DOHH2 (cell line): ENCODE data around the gene PSMD8.

ENCODE experiments used
- H3F3A ChIP-seq: fragments of 200-600 bp; sonication (generic), shearing (Covaris generic); 2 replicates; pipeline ENCODE4 v1.6.0; 2016; ENCODE audit warnings: antibody characterized with exemption, mild to moderate bottlenecking; ENCODE audit not compliant: control insufficient read depth, insufficient read depth
- H3K27ac ChIP-seq: fragments of 200-600 bp; sonication (generic); 2 replicates; pipeline ENCODE4 v1.5.1; 2014; ENCODE audit warnings: low read depth, mild to moderate bottlenecking, low read length, moderate library complexity
- H3K27me3 ChIP-seq: fragments of 200-600 bp; sonication (generic); 2 replicates; pipeline ENCODE4 v1.6.1; 2014; ENCODE audit warnings: mild to moderate bottlenecking, low read length, mixed read lengths; ENCODE audit not compliant: control insufficient read depth
- H3K36me3 ChIP-seq: fragments of 200-600 bp; sonication (generic); 2 replicates; pipeline ENCODE4 v1.6.1; 2014; ENCODE audit warnings: mild to moderate bottlenecking, low read length, moderate library complexity, mixed read lengths; ENCODE audit not compliant: control insufficient read depth
- H3K4me1 ChIP-seq: fragments of 200-600 bp; sonication (generic); 2 replicates; pipeline ENCODE4 v1.6.1; 2014; ENCODE audit warnings: mild to moderate bottlenecking, low read length, mixed read lengths; ENCODE audit not compliant: control insufficient read depth
- H3K4me2 ChIP-seq: fragments of 200-600 bp; sonication (generic); 2 replicates; pipeline ENCODE4 v1.6.0; 2014; ENCODE audit warnings: mild to moderate bottlenecking, low read length, moderate library complexity
- H3K4me3 ChIP-seq: fragments of 200-600 bp; sonication (generic); 2 replicates; pipeline ENCODE4 v1.5.1; 2014; ENCODE audit warnings: mild to moderate bottlenecking, low read length, mixed read lengths
- H3K79me2 ChIP-seq: fragments of 200-600 bp; sonication (generic); 2 replicates; pipeline ENCODE4 v1.6.1; 2014; ENCODE audit warnings: mild to moderate bottlenecking, low read length, mixed read lengths; ENCODE audit not compliant: control insufficient read depth
- H3K9me2 ChIP-seq: fragments of 200-600 bp; sonication (generic); replicated peaks from 2 replicates; pipeline ENCODE4 v1.6.1; 2014; ENCODE audit warnings: mild to moderate bottlenecking, low read length, mixed read lengths; ENCODE audit not compliant: control insufficient read depth
- H3K9me3 ChIP-seq: fragments of 200-600 bp; sonication (generic); 2 replicates; pipeline ENCODE4 v1.6.1; 2014; ENCODE audit warnings: antibody characterized with exemption, low read length, mixed read lengths; ENCODE audit not compliant: control insufficient read depth, insufficient read depth
- H4K20me1 ChIP-seq: fragments of 200-600 bp; sonication (generic); 2 replicates; pipeline ENCODE4 v1.6.0; 2014; ENCODE audit warnings: low read depth, mild to moderate bottlenecking, antibody characterized with exemption, low read length, moderate library complexity; ENCODE audit not compliant: control insufficient read depth, insufficient read depth
- EZH2phosphoT487 ChIP-seq: fragments of 200-600 bp; sonication (generic); IDR thresholded peaks from 2 replicates; pipeline ENCODE4 v1.6.1; 2017; ENCODE audit warnings: borderline replicate concordance, mild to moderate bottlenecking, antibody characterized with exemption, low read length, moderate library complexity, mixed read lengths
- TF ChIP-seq, protein P1 (sequence below): fragments of 200-600 bp; sonication (generic); IDR thresholded peaks from one replicate; pipeline ENCODE4 v1.5.1; 2014; ENCODE audit warnings: antibody characterized with exemption, mild to moderate bottlenecking, low read depth, low read length; ENCODE audit not compliant: poor library complexity, severe bottlenecking

The PSMD8 gene

DNA sequence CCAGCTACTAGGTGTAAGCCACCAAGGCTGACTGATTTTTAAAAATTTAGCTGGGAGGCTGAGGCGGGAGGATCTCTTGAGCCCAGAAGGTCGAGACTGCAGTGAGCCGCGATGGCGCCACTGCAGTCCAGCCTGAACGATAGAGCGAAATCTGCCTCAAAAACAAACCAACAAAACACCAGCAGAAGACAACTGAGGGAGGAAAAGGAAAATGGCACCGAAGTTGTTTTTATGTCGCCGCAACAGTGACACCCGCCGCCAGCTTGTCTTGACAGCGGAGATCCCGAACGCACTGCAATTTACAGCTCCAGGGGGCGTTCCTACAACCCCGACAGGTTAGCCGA, 28.2 kb downstream of the PSMD8 start:
- H3K4me1 ChIP-seq = peaks cover 9% of the 10 kb centered on the region
- no peaks in the 10 kb centered on the region for H3F3A ChIP-seq
- H3K4me3 ChIP-seq = peak overlapping the region; percentile 66
- no peaks in the 10 kb centered on the region for H3K9me2 ChIP-seq
- H3K9me3 ChIP-seq = no peaks in the 10 kb centered on the region
- H3K27ac ChIP-seq = no peak overlapping the region; the same call in 1 of the 2 replicates
- TF ChIP-seq EZH2phosphoT487 = no peak
- TF ChIP-seq, protein P1, sequence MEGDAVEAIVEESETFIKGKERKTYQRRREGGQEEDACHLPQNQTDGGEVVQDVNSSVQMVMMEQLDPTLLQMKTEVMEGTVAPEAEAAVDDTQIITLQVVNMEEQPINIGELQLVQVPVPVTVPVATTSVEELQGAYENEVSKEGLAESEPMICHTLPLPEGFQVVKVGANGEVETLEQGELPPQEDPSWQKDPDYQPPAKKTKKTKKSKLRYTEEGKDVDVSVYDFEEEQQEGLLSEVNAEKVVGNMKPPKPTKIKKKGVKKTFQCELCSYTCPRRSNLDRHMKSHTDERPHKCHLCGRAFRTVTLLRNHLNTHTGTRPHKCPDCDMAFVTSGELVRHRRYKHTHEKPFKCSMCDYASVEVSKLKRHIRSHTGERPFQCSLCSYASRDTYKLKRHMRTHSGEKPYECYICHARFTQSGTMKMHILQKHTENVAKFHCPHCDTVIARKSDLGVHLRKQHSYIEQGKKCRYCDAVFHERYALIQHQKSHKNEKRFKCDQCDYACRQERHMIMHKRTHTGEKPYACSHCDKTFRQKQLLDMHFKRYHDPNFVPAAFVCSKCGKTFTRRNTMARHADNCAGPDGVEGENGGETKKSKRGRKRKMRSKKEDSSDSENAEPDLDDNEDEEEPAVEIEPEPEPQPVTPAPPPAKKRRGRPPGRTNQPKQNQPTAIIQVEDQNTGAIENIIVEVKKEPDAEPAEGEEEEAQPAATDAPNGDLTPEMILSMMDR = no peak
- no peaks in the 10 kb centered on the region for H3K27me3 ChIP-seq
- H3K79me2 ChIP-seq = peaks cover 4% of the 10 kb centered on the region; the same call in 1 of the 2 replicates
- H3K4me2 ChIP-seq = peak overlapping the region; percentile 74
- no peaks in the 10 kb centered on the region for H4K20me1 ChIP-seq
- no peaks in the 10 kb centered on the region for H3K36me3 ChIP-seq

DNA sequence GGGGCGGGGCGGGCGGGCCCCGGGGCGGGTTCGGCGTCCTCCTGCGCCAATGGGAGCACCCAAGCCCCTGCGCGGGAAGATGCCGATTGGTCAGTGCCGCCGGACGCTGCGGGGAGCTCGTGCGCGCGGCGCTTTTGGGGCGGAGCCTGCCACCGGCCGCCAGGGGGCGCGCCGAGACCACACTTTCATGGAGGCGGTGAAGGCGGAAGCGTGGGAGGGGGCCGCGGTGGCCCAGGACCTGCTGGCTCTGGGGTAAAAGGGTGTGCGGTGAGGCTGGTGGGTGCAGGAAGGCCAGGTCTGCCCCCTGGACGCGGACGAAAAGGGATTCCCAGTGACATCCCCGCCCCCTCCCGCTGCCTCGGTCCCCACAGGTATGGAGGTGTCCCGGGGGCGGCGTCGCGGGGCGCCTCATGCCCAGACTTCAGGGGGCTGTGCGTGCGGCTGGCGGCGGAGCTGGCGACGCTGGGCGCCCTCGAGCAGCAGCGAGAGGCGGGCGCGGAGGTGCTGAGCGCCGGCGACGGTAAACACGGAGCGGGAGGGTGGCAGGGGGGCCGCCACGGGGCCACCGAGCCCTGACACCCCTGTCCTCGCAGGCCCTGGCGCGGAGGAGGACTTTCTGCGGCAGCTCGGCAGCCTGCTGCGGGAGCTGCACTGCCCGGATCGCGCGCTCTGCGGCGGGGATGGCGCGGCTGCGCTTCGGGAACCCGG, 28.8 kb downstream of the PSMD8 start, which contains the start of gene FAM98C:
Gene FAM98C (plus strand): TSS at position 127 of the 708 bp plus-strand sequence. CDS start 61 bp downstream, at position 188.
- H3K4me3 ChIP-seq = peak within 1 kb of the TSS; percentile 82
- H3K36me3 ChIP-seq = no peaks in the 10 kb centered on the region
- no peaks in the 10 kb centered on the region for H3K27me3 ChIP-seq
- peak within 1 kb of the TSS; percentile 76 for H3K4me2 ChIP-seq
- H3F3A ChIP-seq = no peaks in the 10 kb centered on the region
- peaks cover 4% of the 10 kb centered on the region; the same call in 1 of the 2 replicates for H3K79me2 ChIP-seq
- no peak within 1 kb of the TSS; the same call in 1 of the 2 replicates for H3K27ac ChIP-seq
- H4K20me1 ChIP-seq = no peaks in the 10 kb centered on the region
- TF ChIP-seq, protein P1 = peak; percentile 91
- no peak for TF ChIP-seq EZH2phosphoT487
- peaks cover 9% of the 10 kb centered on the region for H3K4me1 ChIP-seq
- no peaks in the 10 kb centered on the region for H3K9me3 ChIP-seq
- H3K9me2 ChIP-seq = no peaks in the 10 kb centered on the region

DNA sequence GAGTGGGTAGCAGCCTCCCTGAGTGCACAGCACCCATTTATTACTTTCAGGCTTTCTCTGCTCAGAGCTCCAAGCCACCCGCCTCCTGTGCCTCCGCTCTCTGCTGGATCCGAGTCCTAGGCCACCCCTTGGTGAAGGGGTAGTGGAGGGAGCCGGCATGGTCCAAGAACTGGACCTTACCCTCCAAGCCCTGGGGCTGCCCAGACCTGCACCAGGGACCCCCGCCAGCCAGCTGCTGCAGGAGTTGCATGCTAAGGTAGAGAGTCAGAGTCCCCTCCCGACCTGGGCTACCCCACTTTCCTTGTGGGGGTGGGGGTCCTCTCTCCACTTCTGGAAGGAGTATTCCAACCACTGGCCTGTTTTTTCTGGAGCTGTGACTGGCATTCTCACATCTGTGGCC, 30.5 kb downstream of the PSMD8 start:
- H3K4me1 ChIP-seq = peaks cover 9% of the 10 kb centered on the region
- no peaks in the 10 kb centered on the region for H3K9me3 ChIP-seq
- no peaks in the 10 kb centered on the region for H3K9me2 ChIP-seq
- H4K20me1 ChIP-seq = no peaks in the 10 kb centered on the region
- no peak for TF ChIP-seq EZH2phosphoT487
- TF ChIP-seq, protein P1 = no peak
- H3K27ac ChIP-seq = no peak overlapping the region
- H3K4me3 ChIP-seq = no peak overlapping the region
- H3K4me2 ChIP-seq = no peak overlapping the region
- H3K79me2 ChIP-seq = peaks cover 4% of the 10 kb centered on the region; the same call in 1 of the 2 replicates
- no peaks in the 10 kb centered on the region for H3K27me3 ChIP-seq
- no peaks in the 10 kb centered on the region for H3K36me3 ChIP-seq
- no peaks in the 10 kb centered on the region for H3F3A ChIP-seq
